H9 (cell line): ENCODE data around the gene GALR2. TPM values are rescaled to one million over a fixed set of nuclear protein-coding genes. Genes with fewer than 3 reads are reported as not detected.

Experiments used
- DNase-seq: peaks from one replicate; pipeline ENCODE4 v3.0.0-alpha.2; 2017
- H2AFZ ChIP-seq: one replicate; pipeline ENCODE4 v1.6.1; 2013; ENCODE audit warnings: mild to moderate bottlenecking, low read length, control low read depth, moderate library complexity
- H2AK5ac ChIP-seq: 2 replicates; pipeline ENCODE4 v1.6.1; 2013; ENCODE audit warnings: low read length, control low read depth, mixed read lengths; ENCODE audit not compliant: insufficient read length
- H2BK120ac ChIP-seq: one replicate; pipeline ENCODE4 v1.6.1; 2013; ENCODE audit warnings: low read depth, mild to moderate bottlenecking, low read length, control low read depth, inconsistent platforms; ENCODE audit not compliant: poor library complexity, severe bottlenecking
- H2BK12ac ChIP-seq: 2 replicates; pipeline ENCODE4 v1.6.1; 2013; ENCODE audit warnings: low read length, control low read depth, mixed read lengths, low read depth; ENCODE audit not compliant: insufficient read length
- H2BK15ac ChIP-seq: 2 replicates; pipeline ENCODE4 v1.6.1; 2013; ENCODE audit warnings: low read depth, low read length, control low read depth
- H2BK20ac ChIP-seq: one replicate; pipeline ENCODE4 v1.6.1; 2013; ENCODE audit warnings: low read depth, mild to moderate bottlenecking, low read length, control low read depth, inconsistent platforms; ENCODE audit not compliant: poor library complexity, severe bottlenecking
- H2BK5ac ChIP-seq: 2 replicates; pipeline ENCODE4 v1.6.1; 2013; ENCODE audit warnings: low read length, control low read depth, mixed read lengths; ENCODE audit not compliant: insufficient read length
- H3K14ac ChIP-seq: 2 replicates; pipeline ENCODE4 v1.6.1; 2013; ENCODE audit warnings: low read length, control low read depth; ENCODE audit not compliant: insufficient read depth
- H3K18ac ChIP-seq: 2 replicates; pipeline ENCODE4 v1.6.1; 2013; ENCODE audit warnings: low read depth, mild to moderate bottlenecking, mixed read lengths, low read length, control low read depth; ENCODE audit not compliant: insufficient read length
- H3K23ac ChIP-seq: 2 replicates; pipeline ENCODE4 v1.6.1; 2013; ENCODE audit warnings: low read length, control low read depth, mixed read lengths, low read depth; ENCODE audit not compliant: insufficient read length
- H3K23me2 ChIP-seq: 2 replicates; pipeline ENCODE4 v1.6.1; 2013; ENCODE audit warnings: low read depth, mild to moderate bottlenecking, mixed read lengths, low read length, control low read depth; ENCODE audit not compliant: insufficient read length, poor library complexity, severe bottlenecking
- H3K27ac ChIP-seq: 2 replicates; pipeline ENCODE4 v1.5.1; 2013; ENCODE audit warnings: low read length, control low read depth, mixed read lengths, low read depth; ENCODE audit not compliant: insufficient read length
- H3K27me3 ChIP-seq: 2 replicates; pipeline ENCODE4 v1.6.1; 2013; ENCODE audit warnings: low read length, control low read depth, inconsistent platforms; ENCODE audit not compliant: insufficient read depth
- H3K4ac ChIP-seq: 2 replicates; pipeline ENCODE4 v1.6.1; 2013; ENCODE audit warnings: low read depth, mild to moderate bottlenecking, control low read depth, inconsistent platforms, low read length, moderate library complexity
- H3K4me1 ChIP-seq: 2 replicates; pipeline ENCODE4 v1.6.1; 2013; ENCODE audit warnings: low read length, control low read depth, inconsistent platforms; ENCODE audit not compliant: insufficient read depth
- H3K4me2 ChIP-seq: 2 replicates; pipeline ENCODE4 v1.6.1; 2013; ENCODE audit warnings: low read length, control low read depth, mixed read lengths; ENCODE audit not compliant: insufficient read length, insufficient read depth
- H3K56ac ChIP-seq: 2 replicates; pipeline ENCODE4 v1.6.1; 2013; ENCODE audit warnings: low read depth, mild to moderate bottlenecking, mixed read lengths, low read length, control low read depth; ENCODE audit not compliant: insufficient read length
- H3K79me1 ChIP-seq: 2 replicates; pipeline ENCODE4 v1.6.1; 2013; ENCODE audit warnings: low read depth, mild to moderate bottlenecking, moderate library complexity, low read length, control low read depth, inconsistent platforms; ENCODE audit not compliant: insufficient read depth, poor library complexity, severe bottlenecking
- H3K79me2 ChIP-seq: 2 replicates; pipeline ENCODE4 v1.6.1; 2013; ENCODE audit warnings: low read length, control low read depth, inconsistent platforms; ENCODE audit not compliant: insufficient read depth
- H3K9ac ChIP-seq: 2 replicates; pipeline ENCODE4 v1.6.1; 2013; ENCODE audit warnings: low read length, control low read depth, mixed read lengths; ENCODE audit not compliant: insufficient read length; ENCODE audit errors: extremely low read depth
- H3K9me3 ChIP-seq: one replicate; pipeline ENCODE4 v1.6.1; 2013; ENCODE audit warnings: low read depth, low read length, inconsistent platforms; ENCODE audit not compliant: control insufficient read depth
- H3T11ph ChIP-seq: one replicate; pipeline ENCODE4 v1.6.1; 2013; ENCODE audit warnings: mild to moderate bottlenecking, low read length, control low read depth, inconsistent platforms
- H4K20me1 ChIP-seq: one replicate; pipeline ENCODE4 v1.6.1; 2013; ENCODE audit not compliant: control insufficient read depth, insufficient read length, insufficient read depth
- H4K5ac ChIP-seq: 2 replicates; pipeline ENCODE4 v1.6.1; 2013; ENCODE audit warnings: low read depth, mild to moderate bottlenecking, mixed read lengths, low read length, control low read depth; ENCODE audit not compliant: insufficient read length
- H4K8ac ChIP-seq: replicated peaks from 2 replicates; pipeline ENCODE4 v1.6.1; 2013; ENCODE audit warnings: low read length, control low read depth, mixed read lengths, low read depth; ENCODE audit not compliant: insufficient read length
- H4K91ac ChIP-seq: 2 replicates; pipeline ENCODE4 v1.6.1; 2013; ENCODE audit warnings: low read depth, mild to moderate bottlenecking, moderate library complexity, mixed read lengths, low read length, control low read depth; ENCODE audit not compliant: insufficient read length
- H3K27ac Mint-ChIP-seq, 3 experiments: 2 replicates in 2 of 3; 3 replicates in 1 of 3; pipeline ENCODE4 v1.8.0; 2020 to 2021; ENCODE audit warnings: mixed read lengths in 3 of 3, mild to moderate bottlenecking in 1 of 3, moderate library complexity in 1 of 3
- H3K27me3 Mint-ChIP-seq: 2 replicates; pipeline ENCODE4 v1.8.0; 2021; ENCODE audit warnings: low read depth, mild to moderate bottlenecking, moderate library complexity, mixed read lengths
- H3K36me3 Mint-ChIP-seq, 3 experiments: 2 replicates in 2 of 3; 3 replicates in 1 of 3; pipeline ENCODE4 v1.8.0; 2020 to 2021; ENCODE audit warnings: low read depth in 3 of 3, mixed read lengths in 3 of 3; ENCODE audit not compliant: insufficient read depth in 1 of 3
- H3K4me1 Mint-ChIP-seq, 2 experiments: 2 replicates each; pipeline ENCODE4 v1.8.0; 2020; ENCODE audit warnings: mixed read lengths in 2 of 2
- H3K4me3 Mint-ChIP-seq, 2 experiments: 2 replicates in 1 of 2; 3 replicates in 1 of 2; pipeline ENCODE4 v1.8.0; 2020 to 2021; ENCODE audit warnings: mild to moderate bottlenecking in 2 of 2, mixed read lengths in 2 of 2, moderate library complexity in 1 of 2
- H3K9me3 Mint-ChIP-seq, 2 experiments: 2 replicates in 1 of 2; 3 replicates in 1 of 2; pipeline ENCODE4 v1.8.0; 2020; ENCODE audit warnings: mild to moderate bottlenecking in 2 of 2, mixed read lengths in 2 of 2, moderate library complexity in 1 of 2
- CTCF ChIP-seq: fragments of 200-600 bp; sonication (generic); conservative IDR thresholded peaks from 3 replicates; pipeline ENCODE4 v1.8.0; 2021; ENCODE audit warnings: antibody characterized with exemption, mild to moderate bottlenecking
- WGBS: extraction: QIAGEN DNeasy Blood & Tissue Kit; methylation state at CpG from one replicate; pipeline ENCODE4 v1.1.7; 2013; ENCODE audit warnings: missing lambda C conversion rate, low lambda C conversion rate, mixed read lengths; ENCODE audit not compliant: insufficient read length; ENCODE audit errors: extremely low coverage; 5-methylcytosine and 5-hydroxymethylcytosine counted together
- total RNA-seq: library from RNA; stranded (reverse); gene quantifications from 2 replicates; pipeline ENCODE4 v1.2.1, GENCODE V29; 2021

GALR2 gene
- total RNA-seq, 1 experiment from 2014 or later, result 0.81 TPM

- H2AFZ ChIP-seq, result no peak overlapping the region
- H3K4me3 Mint-ChIP-seq, result no peak overlapping the region
- H2BK15ac ChIP-seq, result no peak overlapping the region
- no peak overlapping the region for H3K27ac Mint-ChIP-seq
- no peaks in the 10 kb centered on the region for H4K20me1 ChIP-seq
- no CpG with 5 or more reads among the region's 5 CpGs for WGBS
- no peak overlapping the region for H2AK5ac ChIP-seq
- no peaks in the 10 kb centered on the region; a peak in 1 of 5 replicates for H3K9me3 Mint-ChIP-seq
- H3K4me1 ChIP-seq, result peaks cover 2% of the 10 kb centered on the region; the same call in 1 of the 2 replicates
- H2BK120ac ChIP-seq, result no peak overlapping the region
- no peak overlapping the region for H3K56ac ChIP-seq
- no peaks in the 10 kb centered on the region for H3K79me2 ChIP-seq
- no peak overlapping the region for H3K9ac ChIP-seq
- peaks cover 0 to 2% (median 0%) of the 10 kb centered on the region in 3 experiments; a peak in 2 of 7 replicates for H3K36me3 Mint-ChIP-seq
- H2BK20ac ChIP-seq, result no peak overlapping the region
- H3K4me1 Mint-ChIP-seq, result peaks cover 28 to 29% of the 10 kb centered on the region in 2 experiments
- no peak overlapping the region for H3T11ph ChIP-seq
- H3K79me1 ChIP-seq, result no peaks in the 10 kb centered on the region
- no peak overlapping the region for H3K4ac ChIP-seq
- H4K8ac ChIP-seq, result no peak overlapping the region
- no peak overlapping the region for H3K23ac ChIP-seq
- H2BK12ac ChIP-seq, result no peak overlapping the region
- no peak for TF ChIP-seq CTCF
- H3K23me2 ChIP-seq, result no peaks in the 10 kb centered on the region
- H3K27me3 ChIP-seq, result no peaks in the 10 kb centered on the region
- H4K5ac ChIP-seq, result no peak overlapping the region
- no peaks in the 10 kb centered on the region for H3K9me3 ChIP-seq
- no peaks in the 10 kb centered on the region for H3K27me3 Mint-ChIP-seq
- no peak overlapping the region for H3K14ac ChIP-seq
- no peak overlapping the region for H2BK5ac ChIP-seq
- no peak for DNase-seq
- no peak overlapping the region for H4K91ac ChIP-seq
- H3K27ac ChIP-seq, result no peak overlapping the region
- H3K18ac ChIP-seq, result no peak overlapping the region
- no peak overlapping the region for H3K4me2 ChIP-seq
Measured at GRCh38 chr17:76032780-76033108, 41.8 kb upstream of the GALR2 start.
